KMS-11 (cell line): ENCODE measurements around the gene ADM2.

ENCODE experiments used
- H2AFZ ChIP-seq: fragments of 200-600 bp; sonication (generic); 2 replicates; pipeline ENCODE4 v1.6.1; 2016; ENCODE audit warnings: antibody characterized with exemption, mixed run types, low read depth
- H3K27ac ChIP-seq: fragments of 200-600 bp; sonication (generic); 2 replicates; pipeline ENCODE4 v1.6.1; 2016; ENCODE audit warnings: mild to moderate bottlenecking, mixed run types
- H3K27me3 ChIP-seq: fragments of 200-600 bp; sonication (generic); 2 replicates; pipeline ENCODE4 v1.6.1; 2017; ENCODE audit warnings: mild to moderate bottlenecking, low read depth, mixed run types, moderate library complexity; ENCODE audit not compliant: insufficient read depth
- H3K36me3 ChIP-seq: fragments of 200-600 bp; sonication (generic); 2 replicates; pipeline ENCODE4 v1.6.1; 2017; ENCODE audit warnings: mild to moderate bottlenecking, mixed run types; ENCODE audit not compliant: insufficient read depth
- H3K4me1 ChIP-seq: fragments of 200-600 bp; sonication (generic); 2 replicates; pipeline ENCODE4 v1.6.1; 2016; ENCODE audit warnings: mild to moderate bottlenecking, low read depth, mixed run types; ENCODE audit not compliant: poor library complexity, severe bottlenecking
- H3K4me2 ChIP-seq: fragments of 200-600 bp; sonication (generic); 2 replicates; pipeline ENCODE4 v1.7.0; 2016; ENCODE audit warnings: mild to moderate bottlenecking, mixed run types
- H3K4me3 ChIP-seq: fragments of 200-600 bp; sonication (generic); IDR thresholded peaks from 2 replicates; pipeline ENCODE4 v1.6.1; 2017; ENCODE audit warnings: low read depth, low read length, mixed read lengths; ENCODE audit not compliant: insufficient read depth
- H3K79me2 ChIP-seq: fragments of 200-600 bp; sonication (generic); 2 replicates; pipeline ENCODE4 v1.6.1; 2016; ENCODE audit warnings: low read depth, mixed run types; ENCODE audit not compliant: insufficient read depth
- H3K9ac ChIP-seq: fragments of 200-600 bp; sonication (generic); 2 replicates; pipeline ENCODE4 v1.6.1; 2016; ENCODE audit warnings: mild to moderate bottlenecking, mixed run types
- H4K20me1 ChIP-seq: fragments of 200-600 bp; sonication (generic); 2 replicates; pipeline ENCODE4 v1.6.1; 2016; ENCODE audit warnings: mild to moderate bottlenecking, mixed run types; ENCODE audit not compliant: insufficient read depth
- CTCF ChIP-seq: fragments of 200-600 bp; sonication (generic); conservative IDR thresholded peaks from 2 replicates; pipeline ENCODE4 v1.6.1; 2017; ENCODE audit warnings: low read depth, mild to moderate bottlenecking, antibody characterized with exemption, low read length, moderate library complexity, mixed read lengths

Gene ADM2

DNA sequence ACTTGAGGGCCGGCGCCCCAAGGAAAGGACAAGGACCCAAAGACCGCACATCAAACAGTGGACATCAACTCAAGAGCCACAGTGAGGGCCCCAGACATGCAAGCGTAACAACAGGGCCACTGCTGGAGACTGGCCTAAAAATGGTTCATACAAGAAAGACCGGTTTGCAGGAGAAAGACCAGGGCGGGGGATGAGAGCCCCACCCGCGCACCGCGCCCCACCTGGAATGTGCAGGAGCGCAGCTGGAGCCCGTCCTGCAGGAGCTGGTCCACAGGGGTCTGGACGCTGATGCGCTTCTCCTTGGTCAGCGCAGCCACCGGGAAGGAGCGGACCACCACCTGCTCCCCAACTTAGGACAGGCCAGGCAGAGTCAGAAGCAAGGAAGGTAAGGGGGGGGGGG lies 20.4 kb upstream of the ADM2 start:
- no peaks in the 10 kb centered on the region for H3K27me3 ChIP-seq
- H2AFZ ChIP-seq: no peak overlapping the region
- no peak overlapping the region for H3K9ac ChIP-seq
- no peak for TF ChIP-seq CTCF
- H3K4me1 ChIP-seq: no peaks in the 10 kb centered on the region
- no peak overlapping the region for H3K27ac ChIP-seq
- H3K4me3 ChIP-seq: no peak overlapping the region
- H4K20me1 ChIP-seq: no peaks in the 10 kb centered on the region
- no peaks in the 10 kb centered on the region for H3K79me2 ChIP-seq
- H3K4me2 ChIP-seq: no peak overlapping the region
- no peaks in the 10 kb centered on the region for H3K36me3 ChIP-seq

- no peaks in the 10 kb centered on the region for H3K27me3 ChIP-seq
- H2AFZ ChIP-seq: no peak overlapping the region
- H3K4me2 ChIP-seq: no peak overlapping the region
- H3K36me3 ChIP-seq: no peaks in the 10 kb centered on the region
- no peak overlapping the region for H3K4me3 ChIP-seq
- H3K9ac ChIP-seq: no peak overlapping the region
- no peaks in the 10 kb centered on the region for H3K79me2 ChIP-seq
- no peak overlapping the region for H3K27ac ChIP-seq
- no peaks in the 10 kb centered on the region for H4K20me1 ChIP-seq
- H3K4me1 ChIP-seq: no peaks in the 10 kb centered on the region
- no peak for TF ChIP-seq CTCF
These were observed 19.8 kb upstream of the ADM2 start for GRCh38 chr22:50461536-50461935.

- no peak overlapping the region for H3K27ac ChIP-seq
- no peak overlapping the region for H2AFZ ChIP-seq
- H3K36me3 ChIP-seq: no peaks in the 10 kb centered on the region
- no peaks in the 10 kb centered on the region for H3K4me1 ChIP-seq
- no peak for TF ChIP-seq CTCF
- H3K4me3 ChIP-seq: no peak overlapping the region
- no peak overlapping the region for H3K9ac ChIP-seq
- no peaks in the 10 kb centered on the region for H4K20me1 ChIP-seq
- no peaks in the 10 kb centered on the region for H3K27me3 ChIP-seq
- no peak overlapping the region for H3K4me2 ChIP-seq
- H3K79me2 ChIP-seq: no peaks in the 10 kb centered on the region
These were observed 19.3 kb upstream of the ADM2 start for GRCh38 chr22:50461979-50462540.

GRCh38 chr22:50463188-50463900 lies 18.0 kb upstream of the ADM2 start:
- TF ChIP-seq CTCF: no peak
- H4K20me1 ChIP-seq: no peaks in the 10 kb centered on the region
- H3K4me2 ChIP-seq: no peak overlapping the region
- peaks cover 7% of the 10 kb centered on the region for H3K4me1 ChIP-seq
- no peak overlapping the region for H2AFZ ChIP-seq
- no peak overlapping the region for H3K4me3 ChIP-seq
- no peaks in the 10 kb centered on the region for H3K36me3 ChIP-seq
- peaks cover under 1% of the 10 kb centered on the region; the same call in 1 of the 2 replicates for H3K79me2 ChIP-seq
- no peak overlapping the region for H3K27ac ChIP-seq
- H3K27me3 ChIP-seq: no peaks in the 10 kb centered on the region
- H3K9ac ChIP-seq: no peak overlapping the region
